ENCODE results near the gene TEKTIP1. TPM values are rescaled to one million over a fixed set of nuclear protein-coding genes. Genes with fewer than 3 reads are reported as not detected.
"Not testable (repeated sequence)": the region's sequence is repeated elsewhere in the genome, so short reads cannot be mapped to it uniquely, and the experiment has no call there.

TEKTIP1 gene
- total RNA-seq, 1 donor: 0.84 TPM

DNA sequence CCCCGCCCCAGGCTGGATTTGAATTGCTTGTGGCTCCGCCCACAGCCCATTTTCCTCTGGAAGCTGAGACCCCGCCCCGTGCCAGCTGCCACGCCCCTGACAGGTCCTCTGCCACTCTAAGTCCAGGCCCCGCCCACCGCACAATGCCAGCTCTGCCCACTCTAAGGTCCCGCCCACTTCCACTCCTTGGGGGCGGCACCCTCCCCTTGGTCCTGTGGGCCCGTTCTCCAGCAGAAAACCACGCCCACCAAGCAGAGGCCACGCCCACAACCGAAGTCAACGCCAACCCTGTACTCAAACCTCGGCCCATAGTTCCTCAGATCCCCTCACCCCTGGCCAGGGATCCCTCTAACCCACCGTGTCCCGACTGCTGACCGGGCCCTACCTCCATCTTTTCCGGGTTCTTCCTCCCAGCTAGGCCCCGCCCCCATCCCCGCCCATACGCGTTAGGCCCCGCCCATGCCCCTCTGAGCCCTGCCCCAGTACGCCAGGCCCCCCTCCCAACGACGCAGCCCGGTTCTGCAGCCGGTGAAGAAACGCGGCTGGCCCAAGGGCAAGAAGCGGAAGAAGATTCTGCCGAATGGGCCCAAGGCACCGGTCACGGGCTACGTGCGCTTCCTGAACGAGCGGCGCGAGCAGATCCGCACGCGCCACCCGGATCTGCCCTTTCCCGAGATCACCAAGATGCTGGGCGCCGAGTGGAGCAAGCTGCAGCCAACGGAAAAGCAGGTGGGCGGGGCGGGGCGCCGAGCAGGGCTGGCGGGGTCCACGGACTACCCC lies 35.1 kb downstream of the TEKTIP1 start:
- no peaks in the 10 kb centered on the region for H3K9me3 ChIP-seq (ENCODE audit: low read depth, low read length)
- no peaks in the 10 kb centered on the region for H3K27me3 ChIP-seq (ENCODE audit: insufficient read depth, low read length)
- peak overlapping the region; percentile 62 for H3K4me3 ChIP-seq (ENCODE audit: low read length)
- H3K4me1 ChIP-seq (ENCODE audit: insufficient read depth, low read length): peaks cover 20% of the 10 kb centered on the region

DNA sequence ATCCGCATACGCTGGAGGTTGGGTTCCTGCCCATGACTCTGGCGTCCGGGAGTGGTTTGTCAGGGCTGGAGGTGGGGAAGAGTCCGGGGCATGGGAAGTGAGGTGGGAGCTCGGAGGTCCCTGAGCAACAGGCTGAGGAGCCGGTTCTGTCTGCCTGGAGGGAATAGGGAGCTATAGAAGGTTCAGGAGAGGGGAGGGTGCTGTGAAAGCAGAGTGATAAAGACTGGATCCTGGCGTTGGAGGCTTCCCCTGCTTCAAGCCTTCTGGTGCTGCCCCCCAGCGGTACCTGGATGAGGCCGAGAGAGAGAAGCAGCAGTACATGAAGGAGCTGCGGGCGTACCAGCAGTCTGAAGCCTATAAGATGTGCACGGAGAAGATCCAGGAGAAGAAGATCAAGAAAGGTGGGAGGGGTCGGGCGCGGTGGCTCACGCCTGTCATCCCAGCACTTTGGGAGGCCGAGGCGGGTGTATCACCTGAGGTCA lies 36.3 kb downstream of the TEKTIP1 start:
- Histone ChIP-seq H3K4me3 (ENCODE audit: low read length) (no peak overlapping the region), H3K27me3 (ENCODE audit: insufficient read depth, low read length) (no peaks in the 10 kb centered on the region), H3K9me3 (ENCODE audit: low read depth, low read length) (no peaks in the 10 kb centered on the region), H3K4me1 (ENCODE audit: insufficient read depth, low read length) (peaks cover 20% of the 10 kb centered on the region)

DNA sequence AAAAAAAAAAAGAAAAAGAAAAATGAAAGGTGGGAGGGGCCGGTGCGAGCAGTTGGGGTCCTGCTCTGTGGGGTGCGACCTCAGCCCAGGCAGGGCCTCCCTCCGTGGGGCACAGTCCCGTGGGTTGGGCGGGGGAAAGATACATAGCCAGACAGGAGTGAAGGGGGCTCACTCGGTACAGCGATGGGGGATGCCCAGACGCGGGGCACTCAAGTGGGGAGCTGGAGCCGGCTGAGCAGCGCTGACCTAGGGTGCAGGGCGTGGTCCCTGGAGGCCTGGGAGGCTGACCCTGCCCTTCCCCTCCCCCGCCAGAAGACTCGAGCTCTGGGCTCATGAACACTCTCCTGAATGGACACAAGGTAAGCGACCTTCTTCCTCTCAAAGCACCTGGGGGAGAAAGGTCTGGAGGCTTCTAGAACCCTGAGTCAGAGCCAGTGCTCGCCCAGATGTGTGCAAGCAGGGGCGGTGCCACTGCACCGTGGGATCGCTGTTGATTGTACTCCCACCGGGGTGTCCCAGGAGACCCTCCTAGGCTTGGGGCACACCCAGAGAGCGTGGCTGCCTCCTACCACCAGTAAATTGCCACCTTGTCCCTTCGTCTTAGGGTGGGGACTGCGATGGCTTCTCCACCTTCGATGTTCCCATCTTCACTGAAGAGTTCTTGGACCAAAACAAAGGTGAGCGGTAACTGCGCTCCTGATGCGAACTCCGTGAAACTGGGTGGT lies 37.1 kb downstream of the TEKTIP1 start:
- Histone ChIP-seq H3K4me1 (ENCODE audit: insufficient read depth, low read length) (peaks cover 20% of the 10 kb centered on the region), H3K4me3 (ENCODE audit: low read length) (no peak overlapping the region)

GRCh38 chr19:3576696-3577443 lies 37.9 kb downstream of the TEKTIP1 start:
- Histone ChIP-seq H3K27me3 (ENCODE audit: insufficient read depth, low read length) (no peaks in the 10 kb centered on the region), H3K4me1 (ENCODE audit: insufficient read depth, low read length) (peaks cover 19% of the 10 kb centered on the region), H3K9me3 (ENCODE audit: low read depth, low read length) (no peaks in the 10 kb centered on the region), H3K4me3 (ENCODE audit: low read length) (peak overlapping the region; percentile 10)

More for the DNA sequence above, 37.1 kb downstream of the TEKTIP1 start:
- H3K9me3 ChIP-seq (ENCODE audit: low read depth, low read length): no peaks in the 10 kb centered on the region
- H3K27me3 ChIP-seq (ENCODE audit: insufficient read depth, low read length): no peaks in the 10 kb centered on the region

GRCh38 chr19:3577723-3578344 lies 38.9 kb downstream of the TEKTIP1 start:
- no peaks in the 10 kb centered on the region for H3K9me3 ChIP-seq (ENCODE audit: low read depth, low read length)
- H3K27me3 ChIP-seq (ENCODE audit: insufficient read depth, low read length): no peaks in the 10 kb centered on the region
- H3K4me1 ChIP-seq (ENCODE audit: insufficient read depth, low read length): peaks cover 14% of the 10 kb centered on the region
- H3K4me3 ChIP-seq (ENCODE audit: low read length): no peak overlapping the region

DNA sequence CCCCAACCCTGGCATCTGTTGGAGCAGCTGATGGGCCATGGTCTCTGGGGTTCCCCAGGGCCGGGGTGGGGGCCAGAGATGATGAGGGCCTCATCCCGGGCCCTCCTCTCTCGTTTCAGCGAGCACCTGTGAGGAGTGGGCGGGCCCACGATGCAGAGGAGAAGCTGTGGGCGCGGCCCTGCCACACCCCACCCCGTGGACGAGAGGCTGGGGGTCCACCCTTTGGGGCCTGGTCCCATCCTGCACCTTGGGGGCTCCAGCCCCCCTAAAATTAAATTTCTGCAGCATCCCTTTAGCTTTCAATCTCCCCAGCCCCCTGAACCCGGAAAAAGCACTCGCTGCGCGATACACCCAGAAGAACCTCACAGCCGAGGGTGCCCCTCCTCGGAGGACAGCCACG lies 39.4 kb downstream of the TEKTIP1 start:
- H3K27me3 ChIP-seq (ENCODE audit: insufficient read depth, low read length): no peaks in the 10 kb centered on the region
- H3K9me3 ChIP-seq (ENCODE audit: low read depth, low read length): no peaks in the 10 kb centered on the region
- H3K4me3 ChIP-seq (ENCODE audit: low read length): no peak overlapping the region
- peaks cover 11% of the 10 kb centered on the region for H3K4me1 ChIP-seq (ENCODE audit: insufficient read depth, low read length)

DNA sequence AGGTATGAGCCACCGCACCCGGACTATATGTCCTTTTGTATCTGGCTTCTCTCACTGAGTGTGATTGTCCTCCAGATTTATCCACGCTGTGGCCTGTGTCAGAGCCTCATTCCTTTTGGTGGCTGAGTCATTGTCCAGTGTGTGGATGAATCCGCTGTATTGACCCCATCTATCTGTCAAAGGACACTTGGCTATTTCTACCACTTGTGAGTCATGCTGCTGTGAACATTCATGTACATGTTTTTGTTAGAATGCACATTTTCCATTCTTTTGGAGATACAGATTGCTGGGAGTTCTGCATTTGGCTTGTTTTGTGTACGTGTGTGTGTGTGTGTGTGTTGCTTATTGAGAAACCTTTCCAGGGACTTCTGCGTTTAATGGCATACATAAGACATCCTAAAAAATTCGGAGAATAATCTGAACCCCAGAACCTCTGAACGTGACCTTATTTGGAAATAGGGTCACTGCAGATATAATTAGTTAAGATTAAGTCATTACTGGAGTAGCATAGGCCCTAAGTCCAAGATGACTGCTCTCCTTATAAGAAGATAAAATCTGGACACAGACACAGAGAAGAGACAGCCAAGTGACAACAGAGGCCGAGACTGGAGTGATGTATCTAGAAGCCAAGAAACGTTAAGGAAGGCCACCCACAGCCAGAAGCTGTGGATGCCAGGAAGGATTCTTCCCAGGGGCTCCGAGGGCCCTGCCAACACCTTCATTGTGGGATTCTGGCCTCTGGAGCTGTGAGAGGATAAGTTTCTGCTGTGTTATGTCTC lies 41.4 kb downstream of the TEKTIP1 start:
- H3K4me3 ChIP-seq (ENCODE audit: low read length): no peak overlapping the region
- H3K9me3 ChIP-seq (ENCODE audit: low read depth, low read length): no peaks in the 10 kb centered on the region
- H3K27me3 ChIP-seq (ENCODE audit: insufficient read depth, low read length): no peaks in the 10 kb centered on the region
- H3K4me1 ChIP-seq (ENCODE audit: insufficient read depth, low read length): peaks cover 6% of the 10 kb centered on the region

GRCh38 chr19:3581792-3582191 lies 42.8 kb downstream of the TEKTIP1 start:
- H3K27me3 ChIP-seq (ENCODE audit: insufficient read depth, low read length); H3K4me3 ChIP-seq (ENCODE audit: low read length); H3K9me3 ChIP-seq (ENCODE audit: low read depth, low read length): not testable (repeated sequence)

DNA sequence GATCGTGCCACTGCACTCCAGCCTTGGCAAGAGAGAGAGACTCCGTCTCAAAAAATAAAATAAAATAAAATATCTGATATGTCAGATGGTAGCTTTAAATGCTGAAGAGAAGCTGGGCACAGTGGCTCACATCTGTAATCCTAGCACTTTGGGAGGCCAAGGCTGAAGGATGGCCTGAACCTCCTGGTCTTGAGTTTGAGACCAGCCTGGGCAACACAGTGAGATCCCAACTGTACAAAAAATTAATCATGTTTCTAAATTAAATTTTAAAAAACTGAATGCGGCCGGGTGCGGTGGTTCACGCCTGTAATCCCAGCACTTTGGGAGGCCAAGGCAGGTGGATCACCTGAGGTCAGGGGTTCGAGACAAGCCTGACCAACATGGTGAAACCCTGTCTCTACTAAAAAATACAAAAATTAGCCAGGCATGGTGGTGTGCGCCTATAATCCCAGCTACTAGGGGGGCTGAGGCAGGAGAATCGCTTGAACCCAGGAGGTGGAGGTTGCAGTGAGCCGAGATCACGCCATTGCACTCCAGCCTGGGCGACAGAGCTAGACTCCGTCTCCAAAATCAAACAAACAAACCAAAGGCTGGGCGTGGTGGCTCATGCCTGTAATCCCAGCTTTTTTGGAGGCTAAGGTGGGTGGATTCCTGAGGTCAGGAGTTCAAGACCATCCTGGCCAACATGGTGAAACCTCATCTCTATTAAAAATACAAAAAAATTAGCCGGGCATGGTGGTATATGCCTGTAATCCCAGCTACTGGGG lies 45.2 kb downstream of the TEKTIP1 start:
- not testable (repeated sequence) for H3K4me1 ChIP-seq (ENCODE audit: insufficient read depth, low read length); H3K27me3 ChIP-seq (ENCODE audit: insufficient read depth, low read length); H3K4me3 ChIP-seq (ENCODE audit: low read length); H3K9me3 ChIP-seq (ENCODE audit: low read depth, low read length)

More at GRCh38 chr19:3581792-3582191, 42.8 kb downstream of the TEKTIP1 start:
- H3K4me1 ChIP-seq (ENCODE audit: insufficient read depth, low read length): not testable (repeated sequence)

- H3K9me3 ChIP-seq (ENCODE audit: low read depth, low read length): no peaks in the 10 kb centered on the region
- H3K4me3 ChIP-seq (ENCODE audit: low read length): peak within 1 kb of the TSS; percentile 24
- H3K4me1 ChIP-seq (ENCODE audit: insufficient read depth, low read length): peaks cover 6% of the 10 kb centered on the region
- H3K27me3 ChIP-seq (ENCODE audit: insufficient read depth, low read length): peaks cover 3% of the 10 kb centered on the region
These were observed 46.5 kb downstream of the TEKTIP1 start, which contains the start of gene GIPC3 for GRCh38 chr19:3585301-3586126. Gene GIPC3, plus strand, starts transcription at chr19:3585478. Its CDS starts 120 bp downstream, at chr19:3585598.

DNA sequence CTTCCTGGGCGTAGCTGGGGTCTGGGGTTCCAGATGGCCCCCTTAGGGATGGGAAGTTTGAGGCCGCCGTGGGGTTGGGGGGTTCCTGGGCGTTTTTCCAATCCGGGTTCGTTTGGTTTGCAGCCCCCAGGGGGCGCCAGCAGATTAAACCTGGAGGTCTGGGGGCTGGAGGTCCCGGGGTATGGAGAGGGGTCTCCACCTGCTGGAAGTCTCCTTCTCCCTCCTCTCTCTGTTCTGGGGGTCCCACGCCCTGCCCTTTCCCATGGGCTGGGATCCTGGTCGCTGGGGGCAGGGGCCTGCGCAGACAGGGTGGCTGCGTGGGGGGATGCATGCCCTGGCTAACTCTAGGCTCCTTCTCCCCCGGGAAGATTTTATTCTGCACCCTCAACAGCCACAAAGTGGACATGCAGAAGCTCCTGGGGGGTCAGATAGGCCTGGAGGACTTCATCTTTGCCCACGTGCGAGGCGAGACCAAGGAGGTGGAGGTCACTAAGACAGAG lies 47.2 kb downstream of the TEKTIP1 start:
- H3K27me3 ChIP-seq (ENCODE audit: insufficient read depth, low read length): peaks cover 3% of the 10 kb centered on the region

GRCh38 chr19:3586707-3587346 lies 47.9 kb downstream of the TEKTIP1 start:
- Histone ChIP-seq H3K4me1 (ENCODE audit: insufficient read depth, low read length) (peaks cover 6% of the 10 kb centered on the region), H3K4me3 (ENCODE audit: low read length) (no peak overlapping the region), H3K9me3 (ENCODE audit: low read depth, low read length) (no peaks in the 10 kb centered on the region), H3K27me3 (ENCODE audit: insufficient read depth, low read length) (peaks cover 3% of the 10 kb centered on the region)

More for the DNA sequence above, 47.2 kb downstream of the TEKTIP1 start:
- Histone ChIP-seq H3K4me3 (ENCODE audit: low read length) (peak overlapping the region; percentile 24), H3K9me3 (ENCODE audit: low read depth, low read length) (no peaks in the 10 kb centered on the region), H3K4me1 (ENCODE audit: insufficient read depth, low read length) (peaks cover 6% of the 10 kb centered on the region)
